Liver (tissue), 9 donors: ENCODE measurements around the gene TECTA. TPM values are rescaled to one million over a fixed set of nuclear protein-coding genes. Genes with fewer than 3 reads are reported as not detected.
A peak's percentile ranks its signal among the peaks of the same experiment; 100 is the strongest.
"Not testable (repeated sequence)": the region's sequence is repeated elsewhere in the genome, so short reads cannot be mapped to it uniquely, and the experiment has no call there.

Source experiments
- DNase-seq: peaks from one replicate; pipeline ENCODE4 v3.0.0-alpha.2; 2017; ENCODE audit warnings: low spot score
- H3K27ac ChIP-seq, 2 donors: one replicate each; pipeline ENCODE4 v1.7.0; 2013; ENCODE audit warnings: inconsistent platforms in 2 of 2, low read length in 2 of 2, control low read depth in 1 of 2, low read depth in 1 of 2, mild to moderate bottlenecking in 1 of 2
- H3K27me3 ChIP-seq, 4 donors: one replicate each; pipeline versions ENCODE4 v1.6.1 to v1.7.0; 2013; ENCODE audit warnings: low read length in 3 of 4, inconsistent platforms in 1 of 4, mild to moderate bottlenecking in 1 of 4, moderate library complexity in 1 of 4; ENCODE audit not compliant: control insufficient read depth in 4 of 4, insufficient read depth in 4 of 4
- H3K36me3 ChIP-seq, 4 donors: one replicate each; pipeline versions ENCODE4 v1.6.1 to v1.7.0; 2013; ENCODE audit warnings: low read length in 3 of 4, mild to moderate bottlenecking in 3 of 4, low read depth in 1 of 4, moderate library complexity in 1 of 4; ENCODE audit not compliant: control insufficient read depth in 4 of 4, insufficient read depth in 3 of 4
- H3K4me1 ChIP-seq, 4 donors: one replicate each; pipeline versions ENCODE4 v1.6.1 to v1.7.0; 2013; ENCODE audit warnings: low read length in 3 of 4, mild to moderate bottlenecking in 3 of 4, moderate library complexity in 1 of 4; ENCODE audit not compliant: control insufficient read depth in 4 of 4, insufficient read depth in 4 of 4
- H3K4me3 ChIP-seq, 3 donors: one replicate each; pipeline versions ENCODE4 v1.6.1 to v1.7.0; 2013; ENCODE audit warnings: low read length in 3 of 3, control low read depth in 1 of 3, low read depth in 1 of 3, mild to moderate bottlenecking in 1 of 3
- H3K9ac ChIP-seq, 2 donors: one replicate each; pipeline ENCODE4 v1.7.0; 2013; ENCODE audit warnings: low read length in 2 of 2, mild to moderate bottlenecking in 2 of 2, moderate library complexity in 2 of 2, control low read depth in 1 of 2, low read depth in 1 of 2
- H3K9me3 ChIP-seq, 4 donors: one replicate each; pipeline versions ENCODE4 v1.6.1 to v1.7.0; 2013; ENCODE audit warnings: low read length in 3 of 4; ENCODE audit not compliant: control insufficient read depth in 4 of 4
- ATF3 ChIP-seq: IDR thresholded peaks from 2 replicates; pipeline ENCODE4 v1.6.1; 2016; ENCODE audit warnings: antibody characterized with exemption
- EGR1 ChIP-seq, 2 donors: IDR thresholded peaks; 2 replicates each; pipeline ENCODE4 v1.6.1; 2016 to 2018; ENCODE audit warnings: antibody characterized with exemption in 2 of 2, low read depth in 2 of 2
- FOXA2 ChIP-seq: IDR thresholded peaks from 2 replicates; pipeline ENCODE4 v1.6.1; 2016; ENCODE audit warnings: antibody characterized with exemption
- HNF4A ChIP-seq, 2 donors: conservative IDR thresholded peaks; 2 replicates each; pipeline ENCODE4 v1.6.1; 2016; ENCODE audit warnings: antibody characterized with exemption in 2 of 2, mild to moderate bottlenecking in 2 of 2
- HNF4G ChIP-seq: IDR thresholded peaks from 2 replicates; pipeline ENCODE4 v1.6.1; 2016; ENCODE audit warnings: antibody characterized with exemption
- NR2F2 ChIP-seq: IDR thresholded peaks from 2 replicates; pipeline ENCODE4 v1.6.1; 2016; ENCODE audit warnings: antibody characterized with exemption
- RAD21 ChIP-seq, 2 donors: IDR thresholded peaks; 2 replicates each; pipeline ENCODE4 v1.6.1; 2016; ENCODE audit warnings: antibody characterized with exemption in 2 of 2, mild to moderate bottlenecking in 2 of 2
- SP1 ChIP-seq: IDR thresholded peaks from 2 replicates; pipeline ENCODE4 v1.6.1; 2018; ENCODE audit warnings: antibody characterized with exemption, mild to moderate bottlenecking
- TAF1 ChIP-seq: conservative IDR thresholded peaks from 2 replicates; pipeline ENCODE4 v1.6.1; 2016; ENCODE audit warnings: antibody characterized with exemption, mild to moderate bottlenecking
- WGBS: extraction: QIAGEN DNeasy Blood & Tissue Kit; methylation state at CpG from one replicate; pipeline ENCODE4 v1.1.7; 2013; 5-methylcytosine and 5-hydroxymethylcytosine counted together
- polyA plus RNA-seq, 2 donors: library from polyadenylated mRNA; stranded (reverse) in 1 of 2; unstranded in 1 of 2; fragments of 200-250 nt in 1 of 2; fragments of >200 nt in 1 of 2; fragmentation: Nextera tagmentation in 1 of 2; extraction: Ambion mirVana in 1 of 2; gene quantifications; one replicate each; pipeline versions ENCODE4 v1.2.1 to v1.2.3, GENCODE V29; 2013 to 2015
- total RNA-seq, 2 donors: library from RNA; depleted of rRNA; stranded (reverse); fragments of >200 nt; gene quantifications; one replicate each; pipeline ENCODE4 v1.2.3, GENCODE V29; 2014
- TF ChIP-seq, protein P1 (sequence below): fragments of 150-350 bp; IDR thresholded peaks from 2 replicates; pipeline ENCODE4 v1.5.1; 2017; ENCODE audit warnings: improper control_type of control experiment, low read depth, low read length; ENCODE audit not compliant: missing input control
- TF ChIP-seq, protein P2 (sequence below): IDR thresholded peaks from 2 replicates; pipeline ENCODE4 v1.6.1; 2016; ENCODE audit warnings: antibody characterized with exemption
- donor health status: healthy.
- donor health status: healthy.
- donor health status: healthy.
- donor health status: healthy.
- donor health status: healthy.

TECTA gene
- total and polyA plus RNA-seq, 4 donors, result 0.46 to 2.4 (median 0.73) TPM

DNA sequence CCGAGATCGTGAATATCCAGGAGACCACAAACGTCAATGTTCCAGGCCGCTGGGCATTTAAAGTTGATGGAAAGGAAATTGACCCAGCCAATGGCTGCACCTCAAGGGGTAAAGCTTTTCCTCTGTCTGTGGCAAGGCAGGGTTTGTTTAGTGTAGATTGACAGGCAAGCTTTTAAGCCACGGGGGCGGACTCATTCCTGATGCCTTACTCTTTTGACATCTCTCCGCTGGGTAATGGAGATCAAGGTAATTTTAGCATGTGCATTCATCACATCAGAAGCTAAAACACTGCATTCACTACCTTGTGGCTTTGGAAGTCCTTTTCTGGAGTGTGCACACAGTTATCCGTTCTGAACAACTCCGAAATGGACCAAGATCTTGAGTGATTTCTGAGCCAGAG lies 12.6 kb downstream of the TECTA start (continued):
- TF ChIP-seq TAF1, result no peak
- TF ChIP-seq HNF4A (conservative IDR thresholded peaks at IDR 0.05), result no peak
- no peak for TF ChIP-seq ATF3
- no peak for TF ChIP-seq HNF4G

- H3K27ac ChIP-seq, DNase-seq, H3K9me3 ChIP-seq, H3K36me3 ChIP-seq, H3K27me3 ChIP-seq, H3K9ac ChIP-seq, H3K4me1 ChIP-seq, H3K4me3 ChIP-seq: not testable (repeated sequence)
- 100% methylated on average over 1 of the region's 1 CpG for WGBS
Measured at GRCh38 chr11:121115024-121115423, 14.0 kb downstream of the TECTA start.

GRCh38 chr11:121117788-121118187 lies 16.7 kb downstream of the TECTA start:
- no peak for DNase-seq
- H3K27ac ChIP-seq, result peak overlapping the region in 1 of 2 donors; percentile 21
- H3K4me3 ChIP-seq, result no peak overlapping the region
- no peaks in the 10 kb centered on the region for H3K27me3 ChIP-seq
- no peaks in the 10 kb centered on the region for H3K36me3 ChIP-seq
- TF ChIP-seq NR2F2 (peak; percentile 62), EGR1 (IDR thresholded peaks at IDR 0.05; ENCODE audit: low read depth in 2 of 2) (no peak)
- peaks cover 0 to 9% (median 5%) of the 10 kb centered on the region in 4 donors for H3K9me3 ChIP-seq
- no peaks in the 10 kb centered on the region for H3K4me1 ChIP-seq
- no peak overlapping the region for H3K9ac ChIP-seq
- WGBS, result 70% methylated on average over 6 of the region's 6 CpGs

DNA sequence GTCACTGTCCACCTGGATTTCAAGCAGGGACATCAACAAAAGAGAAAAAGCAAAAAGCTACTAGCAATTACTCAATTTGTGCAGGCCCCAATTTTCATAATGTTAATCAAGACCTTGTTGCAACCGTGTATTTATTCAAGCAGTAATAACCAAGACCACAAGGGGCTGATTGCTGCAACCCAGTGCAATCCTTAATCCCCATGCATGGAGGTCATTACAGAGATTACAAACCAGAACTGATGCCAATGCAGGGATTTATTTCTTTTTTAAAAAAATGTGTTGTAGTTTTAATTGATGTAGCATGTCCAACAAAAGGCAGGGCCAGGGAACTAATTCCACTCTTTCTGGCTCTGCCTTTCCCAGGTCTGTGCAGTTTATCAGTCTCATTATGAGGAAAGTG lies 18.4 kb downstream of the TECTA start:
- Histone ChIP-seq H3K27me3 (no peaks in the 10 kb centered on the region), H3K36me3 (no peaks in the 10 kb centered on the region), H3K27ac (no peak overlapping the region), H3K9me3 (peaks cover 0 to 9% (median 5%) of the 10 kb centered on the region in 4 donors), H3K9ac (no peak overlapping the region), H3K4me3 (no peak overlapping the region), H3K4me1 (no peaks in the 10 kb centered on the region)
- 49% methylated on average over 1 of the region's 1 CpG for WGBS
- no peak for DNase-seq
- TF ChIP-seq, protein P1, sequence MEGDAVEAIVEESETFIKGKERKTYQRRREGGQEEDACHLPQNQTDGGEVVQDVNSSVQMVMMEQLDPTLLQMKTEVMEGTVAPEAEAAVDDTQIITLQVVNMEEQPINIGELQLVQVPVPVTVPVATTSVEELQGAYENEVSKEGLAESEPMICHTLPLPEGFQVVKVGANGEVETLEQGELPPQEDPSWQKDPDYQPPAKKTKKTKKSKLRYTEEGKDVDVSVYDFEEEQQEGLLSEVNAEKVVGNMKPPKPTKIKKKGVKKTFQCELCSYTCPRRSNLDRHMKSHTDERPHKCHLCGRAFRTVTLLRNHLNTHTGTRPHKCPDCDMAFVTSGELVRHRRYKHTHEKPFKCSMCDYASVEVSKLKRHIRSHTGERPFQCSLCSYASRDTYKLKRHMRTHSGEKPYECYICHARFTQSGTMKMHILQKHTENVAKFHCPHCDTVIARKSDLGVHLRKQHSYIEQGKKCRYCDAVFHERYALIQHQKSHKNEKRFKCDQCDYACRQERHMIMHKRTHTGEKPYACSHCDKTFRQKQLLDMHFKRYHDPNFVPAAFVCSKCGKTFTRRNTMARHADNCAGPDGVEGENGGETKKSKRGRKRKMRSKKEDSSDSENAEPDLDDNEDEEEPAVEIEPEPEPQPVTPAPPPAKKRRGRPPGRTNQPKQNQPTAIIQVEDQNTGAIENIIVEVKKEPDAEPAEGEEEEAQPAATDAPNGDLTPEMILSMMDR, result peak; percentile 37
- TF ChIP-seq, protein P2, sequence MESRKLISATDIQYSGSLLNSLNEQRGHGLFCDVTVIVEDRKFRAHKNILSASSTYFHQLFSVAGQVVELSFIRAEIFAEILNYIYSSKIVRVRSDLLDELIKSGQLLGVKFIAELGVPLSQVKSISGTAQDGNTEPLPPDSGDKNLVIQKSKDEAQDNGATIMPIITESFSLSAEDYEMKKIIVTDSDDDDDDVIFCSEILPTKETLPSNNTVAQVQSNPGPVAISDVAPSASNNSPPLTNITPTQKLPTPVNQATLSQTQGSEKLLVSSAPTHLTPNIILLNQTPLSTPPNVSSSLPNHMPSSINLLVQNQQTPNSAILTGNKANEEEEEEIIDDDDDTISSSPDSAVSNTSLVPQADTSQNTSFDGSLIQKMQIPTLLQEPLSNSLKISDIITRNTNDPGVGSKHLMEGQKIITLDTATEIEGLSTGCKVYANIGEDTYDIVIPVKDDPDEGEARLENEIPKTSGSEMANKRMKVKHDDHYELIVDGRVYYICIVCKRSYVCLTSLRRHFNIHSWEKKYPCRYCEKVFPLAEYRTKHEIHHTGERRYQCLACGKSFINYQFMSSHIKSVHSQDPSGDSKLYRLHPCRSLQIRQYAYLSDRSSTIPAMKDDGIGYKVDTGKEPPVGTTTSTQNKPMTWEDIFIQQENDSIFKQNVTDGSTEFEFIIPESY, result no peak
- no peak for TF ChIP-seq SP1
- peak; percentile 60 to 77 for TF ChIP-seq RAD21 (IDR thresholded peaks at IDR 0.05)
- no peak for TF ChIP-seq FOXA2
